NCI-H1930 (cell line): ENCODE results near the gene EVPLL.
A peak's percentile ranks its signal among the peaks of the same experiment; 100 is the strongest.
"Not testable (repeated sequence)": the region's sequence is repeated elsewhere in the genome, so short reads cannot be mapped to it uniquely, and the experiment has no call there.

Experiments used
- DNase-seq, 2 experiments: peaks; one replicate each; lab custom pipeline; 2025; lab: John Stamatoyannopoulos, UW

EVPLL gene

GRCh38 chr17:18379246-18380146 lies 1.9 kb downstream of the EVPLL start:
- no peak for DNase-seq

- DNase-seq = no peak
Measured at GRCh38 chr17:18380471-18381157, 3.0 kb downstream of the EVPLL start.

- no peak for DNase-seq
Measured at GRCh38 chr17:18381158-18381952, 3.8 kb downstream of the EVPLL start.

GRCh38 chr17:18381953-18382245 lies 4.3 kb downstream of the EVPLL start:
- no peak for DNase-seq

- DNase-seq = no peak
Measured at GRCh38 chr17:18382441-18383078, 5.0 kb downstream of the EVPLL start.

GRCh38 chr17:18383079-18383481 lies 5.5 kb downstream of the EVPLL start:
- DNase-seq = not testable (repeated sequence)

- DNase-seq = not testable (repeated sequence)
Measured at GRCh38 chr17:18384271-18384670, 6.7 kb downstream of the EVPLL start.

GRCh38 chr17:18387583-18387982 lies 10.0 kb downstream of the EVPLL start:
- not testable (repeated sequence) for DNase-seq

GRCh38 chr17:18388266-18388665 lies 10.7 kb downstream of the EVPLL start:
- not testable (repeated sequence) for DNase-seq

- DNase-seq = not testable (repeated sequence)
Measured at GRCh38 chr17:18388728-18389127, 11.2 kb downstream of the EVPLL start.

- DNase-seq = not testable (repeated sequence)
Measured at GRCh38 chr17:18401872-18402590, 24.5 kb downstream of the EVPLL start.

GRCh38 chr17:18403166-18403565 lies 25.6 kb downstream of the EVPLL start:
- not testable (repeated sequence) for DNase-seq

- not testable (repeated sequence) for DNase-seq
Measured at GRCh38 chr17:18403604-18404003, 26.0 kb downstream of the EVPLL start.

- DNase-seq = peak; percentile 61 to 78
Measured at GRCh38 chr17:18408906-18409305, 31.3 kb downstream of the EVPLL start.

- peak; percentile 71 to 86 for DNase-seq
Measured at GRCh38 chr17:18409321-18409720, 31.7 kb downstream of the EVPLL start.

- not testable (repeated sequence) for DNase-seq
Measured at GRCh38 chr17:18410736-18411135, 33.2 kb downstream of the EVPLL start.

- DNase-seq = not testable (repeated sequence)
Measured at GRCh38 chr17:18411377-18411864, 33.8 kb downstream of the EVPLL start.

GRCh38 chr17:18412001-18412538 lies 34.5 kb downstream of the EVPLL start:
- not testable (repeated sequence) for DNase-seq

GRCh38 chr17:18421521-18421920 lies 43.9 kb downstream of the EVPLL start:
- not testable (repeated sequence) for DNase-seq

GRCh38 chr17:18422464-18422863 lies 44.9 kb downstream of the EVPLL start:
- DNase-seq = not testable (repeated sequence)

- DNase-seq = not testable (repeated sequence)
Measured at GRCh38 chr17:18423015-18423414, 45.4 kb downstream of the EVPLL start.
